HG02763 (cell line): ENCODE results near the gene PLPPR2.
"Not testable (repeated sequence)": the region's sequence is repeated elsewhere in the genome, so short reads cannot be mapped to it uniquely, and the experiment has no call there.

Experiments
- ATAC-seq: cut with Tn5 transposase; IDR thresholded peaks from one replicate; pipeline ENCODE4 v1.9.1; 2021; ENCODE audit warnings: mild to moderate bottlenecking, moderate library complexity; ENCODE audit not compliant: unreplicated experiment

Gene PLPPR2

GRCh38 chr19:11397089-11397610 lies 41.9 kb downstream of the PLPPR2 start:
- ATAC-seq = no peak

- ATAC-seq = no peak
These were observed 44.4 kb downstream of the PLPPR2 start for GRCh38 chr19:11399667-11400066.

- no peak for ATAC-seq
These were observed 45.6 kb downstream of the PLPPR2 start for GRCh38 chr19:11400798-11401197.

GRCh38 chr19:11401808-11402543 lies 46.7 kb downstream of the PLPPR2 start:
- no peak for ATAC-seq

GRCh38 chr19:11404588-11405222 lies 49.5 kb downstream of the PLPPR2 start:
- ATAC-seq = no peak

GRCh38 chr19:11405846-11406643 lies 50.8 kb downstream of the PLPPR2 start:
- no peak for ATAC-seq

GRCh38 chr19:11406703-11407236 lies 51.5 kb downstream of the PLPPR2 start:
- not testable (repeated sequence) for ATAC-seq

GRCh38 chr19:11408591-11408990 lies 53.4 kb downstream of the PLPPR2 start:
- no peak for ATAC-seq

- no peak for ATAC-seq
These were observed 55.5 kb downstream of the PLPPR2 start for GRCh38 chr19:11410682-11411081.

GRCh38 chr19:11414544-11414943 lies 59.3 kb downstream of the PLPPR2 start:
- no peak for ATAC-seq
